Hypothalamus (tissue), 51 donors: ENCODE measurements around the gene SLC25A33.
A peak's percentile ranks its signal among the peaks of the same experiment; 100 is the strongest.

Experiments
- DNase-seq, 51 donors: peaks; one replicate each; lab custom pipeline; 2025; lab: John Stamatoyannopoulos, UW

Gene SLC25A33

GRCh38 chr1:9597361-9598315 is 58.4 kb downstream of the SLC25A33 start:
- no peak for DNase-seq

- no peak for DNase-seq
Measured at GRCh38 chr1:9598316-9598700, 59.0 kb downstream of the SLC25A33 start.

GRCh38 chr1:9599741-9600140 is 60.5 kb downstream of the SLC25A33 start:
- no peak for DNase-seq

- DNase-seq: no peak
Measured at GRCh38 chr1:9600861-9601834, 61.9 kb downstream of the SLC25A33 start.

GRCh38 chr1:9601942-9602793 is 62.9 kb downstream of the SLC25A33 start:
- no peak for DNase-seq

- no peak for DNase-seq
Measured at GRCh38 chr1:9602794-9603167, 63.5 kb downstream of the SLC25A33 start.

GRCh38 chr1:9603307-9603706 is 64.0 kb downstream of the SLC25A33 start:
- no peak for DNase-seq

- no peak for DNase-seq
Measured at GRCh38 chr1:9603766-9604753, 64.8 kb downstream of the SLC25A33 start.

GRCh38 chr1:9604836-9605235 is 65.6 kb downstream of the SLC25A33 start:
- no peak for DNase-seq

- DNase-seq: no peak
Measured at GRCh38 chr1:9605946-9606455, 66.7 kb downstream of the SLC25A33 start.

GRCh38 chr1:9606458-9606857 is 67.2 kb downstream of the SLC25A33 start:
- no peak for DNase-seq

- DNase-seq: peak in 21 of 51 donors; percentile 20 to 62 (median 39)
Measured at GRCh38 chr1:9606948-9607347, 67.7 kb downstream of the SLC25A33 start.

- no peak for DNase-seq
Measured at GRCh38 chr1:9607352-9607751, 68.1 kb downstream of the SLC25A33 start.

- no peak for DNase-seq
Measured at GRCh38 chr1:9609998-9610397, 70.7 kb downstream of the SLC25A33 start.

GRCh38 chr1:9610548-9610947 is 71.3 kb downstream of the SLC25A33 start:
- DNase-seq: no peak

GRCh38 chr1:9611716-9612115 is 72.5 kb downstream of the SLC25A33 start:
- DNase-seq: no peak

- DNase-seq: no peak
Measured at GRCh38 chr1:9612162-9612845, 73.0 kb downstream of the SLC25A33 start.

GRCh38 chr1:9612871-9613624 is 73.8 kb downstream of the SLC25A33 start:
- no peak for DNase-seq
